GM15510 (cell line): ENCODE data around the gene NPC1.

Experiments
- POLR2A ChIP-seq: IDR thresholded peaks from 3 replicates; pipeline ENCODE4 v1.6.1; 2011; ENCODE audit warnings: borderline replicate concordance; ENCODE audit not compliant: insufficient read length; ENCODE audit errors: extremely low read depth

NPC1 gene

GRCh38 chr18:23531912-23532311 lies 54.4 kb downstream of the NPC1 start:
- TF ChIP-seq POLR2A, result no peak

GRCh38 chr18:23530195-23530594 lies 56.1 kb downstream of the NPC1 start:
- TF ChIP-seq POLR2A, result no peak

- TF ChIP-seq POLR2A, result no peak
Measured at GRCh38 chr18:23529604-23530003, 56.7 kb downstream of the NPC1 start.

GRCh38 chr18:23528580-23529472 lies 57.5 kb downstream of the NPC1 start:
- no peak for TF ChIP-seq POLR2A

GRCh38 chr18:23526501-23527063 lies 59.7 kb downstream of the NPC1 start:
- no peak for TF ChIP-seq POLR2A

- TF ChIP-seq POLR2A, result no peak
Measured at GRCh38 chr18:23524213-23524707, 62.0 kb downstream of the NPC1 start.

- TF ChIP-seq POLR2A, result no peak
Measured at GRCh38 chr18:23523429-23524212, 62.7 kb downstream of the NPC1 start.

GRCh38 chr18:23521907-23522306 lies 64.4 kb downstream of the NPC1 start:
- no peak for TF ChIP-seq POLR2A

- no peak for TF ChIP-seq POLR2A
Measured at GRCh38 chr18:23521271-23521670, 65.0 kb downstream of the NPC1 start.

GRCh38 chr18:23519734-23520133 lies 66.6 kb downstream of the NPC1 start:
- TF ChIP-seq POLR2A, result no peak

GRCh38 chr18:23515911-23516546 lies 70.3 kb downstream of the NPC1 start:
- no peak for TF ChIP-seq POLR2A

GRCh38 chr18:23512641-23513040 lies 73.7 kb downstream of the NPC1 start:
- no peak for TF ChIP-seq POLR2A

GRCh38 chr18:23506393-23506792 lies 79.9 kb downstream of the NPC1 start:
- TF ChIP-seq POLR2A, result no peak

GRCh38 chr18:23504720-23505119 lies 81.6 kb downstream of the NPC1 start:
- TF ChIP-seq POLR2A, result no peak

GRCh38 chr18:23503963-23504344 lies 82.4 kb downstream of the NPC1 start:
- TF ChIP-seq POLR2A, result no peak
